Superior temporal gyrus (tissue), 1 donor: ENCODE data around the gene RAD51B.
"Not testable (repeated sequence)": the region's sequence is repeated elsewhere in the genome, so short reads cannot be mapped to it uniquely, and the experiment has no call there.

Experiments
- DNase-seq: peaks from one replicate; pipeline ENCODE4 v3.0.0-alpha.2; 2016; ENCODE audit errors: extremely low spot score

The RAD51B gene

GRCh38 chr14:68763843-68764242 lies 944.3 kb downstream of the RAD51B start:
- not testable (repeated sequence) for DNase-seq

GRCh38 chr14:68766299-68767247 lies 947.0 kb downstream of the RAD51B start:
- DNase-seq = no peak

GRCh38 chr14:68767248-68767645 lies 947.7 kb downstream of the RAD51B start:
- DNase-seq = no peak

GRCh38 chr14:68768316-68768715 lies 948.7 kb downstream of the RAD51B start:
- no peak for DNase-seq

GRCh38 chr14:68770051-68770450 lies 950.5 kb downstream of the RAD51B start:
- DNase-seq = no peak

GRCh38 chr14:68770553-68771286 lies 951.1 kb downstream of the RAD51B start:
- no peak for DNase-seq

GRCh38 chr14:68771631-68772030 lies 952.1 kb downstream of the RAD51B start:
- no peak for DNase-seq

- no peak for DNase-seq
Observed at GRCh38 chr14:68772761-68773381, 953.3 kb downstream of the RAD51B start.

GRCh38 chr14:68774771-68775613 lies 955.4 kb downstream of the RAD51B start:
- no peak for DNase-seq

GRCh38 chr14:68775614-68776126 lies 956.1 kb downstream of the RAD51B start:
- DNase-seq = no peak

- no peak for DNase-seq
Observed at GRCh38 chr14:68777644-68778043, 958.1 kb downstream of the RAD51B start.
